Measurements from ENCODE around the gene NEK2. TPM values are rescaled to one million over a fixed set of nuclear protein-coding genes. Genes with fewer than 3 reads are reported as not detected.
A peak's percentile ranks its signal among the peaks of the same experiment; 100 is the strongest.

The NEK2 gene
- total and polyA plus RNA-seq, 8 donors, result 1.3 to 30.4 (median 15.4) TPM

DNA sequence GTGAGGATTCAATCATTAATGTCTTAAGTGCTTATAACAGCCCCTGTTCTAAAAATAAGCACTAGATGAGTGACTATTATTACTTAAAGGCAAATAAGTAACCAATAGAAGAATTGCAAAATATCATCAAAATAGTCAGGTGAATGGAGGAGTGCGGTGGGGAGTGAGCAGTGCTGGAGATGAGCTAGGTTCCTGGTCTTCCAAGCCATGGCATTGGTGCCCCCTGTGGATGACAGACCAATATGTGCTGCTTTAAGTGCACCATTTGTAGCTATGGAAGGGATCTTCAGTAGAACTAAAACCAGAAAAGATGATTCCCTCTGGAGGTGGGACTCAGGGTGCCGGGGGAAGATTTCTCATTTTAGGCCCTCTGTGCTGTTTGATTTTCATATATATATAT lies 50.4 kb downstream of the NEK2 start:
- no peaks in the 10 kb centered on the region for H3K27me3 ChIP-seq
- intact Hi-C loops (cut with DNase I), result no loop called here
- no peaks in the 10 kb centered on the region for H3K9me3 ChIP-seq
- peak; percentile 91 for ATAC-seq
- H3K4me3 ChIP-seq, result no peak overlapping the region
- H3K36me3 ChIP-seq, result no peaks in the 10 kb centered on the region
- no peaks in the 10 kb centered on the region for H3K4me1 ChIP-seq
- no peak overlapping the region for H3K27ac ChIP-seq
- no peak for DNase-seq
- TF ChIP-seq, protein P1, sequence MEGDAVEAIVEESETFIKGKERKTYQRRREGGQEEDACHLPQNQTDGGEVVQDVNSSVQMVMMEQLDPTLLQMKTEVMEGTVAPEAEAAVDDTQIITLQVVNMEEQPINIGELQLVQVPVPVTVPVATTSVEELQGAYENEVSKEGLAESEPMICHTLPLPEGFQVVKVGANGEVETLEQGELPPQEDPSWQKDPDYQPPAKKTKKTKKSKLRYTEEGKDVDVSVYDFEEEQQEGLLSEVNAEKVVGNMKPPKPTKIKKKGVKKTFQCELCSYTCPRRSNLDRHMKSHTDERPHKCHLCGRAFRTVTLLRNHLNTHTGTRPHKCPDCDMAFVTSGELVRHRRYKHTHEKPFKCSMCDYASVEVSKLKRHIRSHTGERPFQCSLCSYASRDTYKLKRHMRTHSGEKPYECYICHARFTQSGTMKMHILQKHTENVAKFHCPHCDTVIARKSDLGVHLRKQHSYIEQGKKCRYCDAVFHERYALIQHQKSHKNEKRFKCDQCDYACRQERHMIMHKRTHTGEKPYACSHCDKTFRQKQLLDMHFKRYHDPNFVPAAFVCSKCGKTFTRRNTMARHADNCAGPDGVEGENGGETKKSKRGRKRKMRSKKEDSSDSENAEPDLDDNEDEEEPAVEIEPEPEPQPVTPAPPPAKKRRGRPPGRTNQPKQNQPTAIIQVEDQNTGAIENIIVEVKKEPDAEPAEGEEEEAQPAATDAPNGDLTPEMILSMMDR (IDR thresholded peaks at IDR 0.05), result no peak

DNA sequence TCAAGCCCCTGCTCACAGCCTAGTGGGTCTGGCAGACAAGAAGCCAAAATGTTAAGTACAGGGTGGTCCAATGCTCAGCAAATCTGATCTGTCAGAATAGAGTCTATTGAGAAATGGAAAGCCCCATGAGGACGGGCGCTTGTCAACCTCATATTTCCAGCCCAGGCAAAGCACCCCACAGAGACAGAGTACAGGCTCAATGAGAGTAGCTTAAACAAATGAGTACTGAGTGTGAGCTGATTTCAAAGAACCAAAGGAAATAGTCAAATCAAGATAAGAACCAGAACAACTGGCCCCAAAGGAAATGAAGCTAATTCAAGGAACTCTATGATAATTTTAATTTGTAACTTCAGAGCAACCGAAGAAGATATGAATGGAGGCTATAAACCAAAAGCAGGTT lies 51.9 kb downstream of the NEK2 start:
- H3K9me3 ChIP-seq, result no peaks in the 10 kb centered on the region
- no peaks in the 10 kb centered on the region for H3K27me3 ChIP-seq
- TF ChIP-seq, protein P1 (IDR thresholded peaks at IDR 0.05), result no peak
- DNase-seq (no peak), ATAC-seq (no peak)
- no peak overlapping the region for H3K4me3 ChIP-seq
- H3K27ac ChIP-seq, result no peak overlapping the region
- H3K4me1 ChIP-seq, result no peaks in the 10 kb centered on the region
- intact Hi-C loops (cut with DNase I), result no loop called here
- no peaks in the 10 kb centered on the region for H3K36me3 ChIP-seq

DNA sequence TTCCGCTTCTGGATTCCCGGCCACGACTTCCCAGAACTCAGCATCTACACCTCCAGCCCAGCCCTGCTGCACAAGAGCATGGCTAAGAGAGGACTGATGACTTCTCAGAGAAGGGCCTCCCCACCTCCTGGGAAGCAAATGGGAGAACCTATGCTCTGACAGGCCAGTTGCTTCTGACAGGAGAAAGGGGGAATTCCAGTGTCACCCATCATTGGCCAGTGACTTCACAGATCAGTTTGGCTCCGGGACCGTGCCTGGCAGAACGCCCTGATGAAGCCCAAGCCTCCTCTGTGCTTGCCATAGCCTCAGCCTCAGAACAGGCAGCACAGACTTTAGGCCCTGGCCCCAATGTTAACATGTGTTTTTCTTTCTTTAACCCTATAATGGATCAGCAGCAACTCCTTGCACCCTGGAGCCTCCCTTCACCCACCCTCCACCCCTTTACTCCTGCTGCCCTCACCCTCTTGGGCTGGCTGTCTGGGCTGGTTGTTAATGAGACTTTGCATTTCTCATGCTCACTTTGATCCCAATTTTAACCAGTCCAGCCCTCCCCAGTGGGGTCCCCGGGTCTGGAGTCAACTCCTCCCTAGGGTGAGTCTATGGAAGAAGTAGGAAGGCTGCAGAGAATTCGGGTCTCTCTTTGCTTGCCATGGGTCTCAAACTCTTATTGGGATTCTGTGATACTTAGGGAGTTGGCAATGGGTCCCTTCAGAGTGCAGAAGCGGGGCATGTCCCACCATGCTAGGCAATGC lies 53.8 kb downstream of the NEK2 start:
- Histone ChIP-seq H3K27ac (no peak overlapping the region), H3K27me3 (no peaks in the 10 kb centered on the region), H3K36me3 (no peaks in the 10 kb centered on the region), H3K9me3 (no peaks in the 10 kb centered on the region), H3K4me1 (no peaks in the 10 kb centered on the region), H3K4me3 (no peak overlapping the region)
- TF ChIP-seq, protein P1 (IDR thresholded peaks at IDR 0.05), result no peak
- ATAC-seq, result no peak
- no peak for DNase-seq
- intact Hi-C loops (cut with DNase I), result no loop called here

DNA sequence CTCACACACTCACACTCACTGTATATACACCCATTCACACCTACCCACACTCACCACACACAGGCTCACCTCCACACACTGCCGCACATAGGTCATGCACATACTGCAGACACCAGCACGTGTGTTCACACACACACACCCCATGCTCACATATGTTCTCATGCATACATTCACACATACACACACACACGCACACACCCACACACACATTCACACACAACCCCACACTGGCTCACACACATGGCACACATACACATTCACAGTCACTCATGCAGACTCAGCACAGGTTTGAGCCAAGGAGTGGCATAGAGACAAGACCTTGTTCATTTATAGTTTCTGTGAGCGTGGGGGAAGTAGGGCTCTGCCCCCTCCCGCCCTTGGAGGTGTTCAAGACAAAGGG lies 55.3 kb downstream of the NEK2 start:
- Histone ChIP-seq H3K4me1 (no peaks in the 10 kb centered on the region), H3K27me3 (no peaks in the 10 kb centered on the region), H3K36me3 (no peaks in the 10 kb centered on the region), H3K4me3 (no peak overlapping the region), H3K27ac (no peak overlapping the region), H3K9me3 (no peaks in the 10 kb centered on the region)
- ATAC-seq (no peak), DNase-seq (no peak)
- intact Hi-C loops (cut with DNase I), result no loop called here
- TF ChIP-seq, protein P1 (IDR thresholded peaks at IDR 0.05), result no peak

DNA sequence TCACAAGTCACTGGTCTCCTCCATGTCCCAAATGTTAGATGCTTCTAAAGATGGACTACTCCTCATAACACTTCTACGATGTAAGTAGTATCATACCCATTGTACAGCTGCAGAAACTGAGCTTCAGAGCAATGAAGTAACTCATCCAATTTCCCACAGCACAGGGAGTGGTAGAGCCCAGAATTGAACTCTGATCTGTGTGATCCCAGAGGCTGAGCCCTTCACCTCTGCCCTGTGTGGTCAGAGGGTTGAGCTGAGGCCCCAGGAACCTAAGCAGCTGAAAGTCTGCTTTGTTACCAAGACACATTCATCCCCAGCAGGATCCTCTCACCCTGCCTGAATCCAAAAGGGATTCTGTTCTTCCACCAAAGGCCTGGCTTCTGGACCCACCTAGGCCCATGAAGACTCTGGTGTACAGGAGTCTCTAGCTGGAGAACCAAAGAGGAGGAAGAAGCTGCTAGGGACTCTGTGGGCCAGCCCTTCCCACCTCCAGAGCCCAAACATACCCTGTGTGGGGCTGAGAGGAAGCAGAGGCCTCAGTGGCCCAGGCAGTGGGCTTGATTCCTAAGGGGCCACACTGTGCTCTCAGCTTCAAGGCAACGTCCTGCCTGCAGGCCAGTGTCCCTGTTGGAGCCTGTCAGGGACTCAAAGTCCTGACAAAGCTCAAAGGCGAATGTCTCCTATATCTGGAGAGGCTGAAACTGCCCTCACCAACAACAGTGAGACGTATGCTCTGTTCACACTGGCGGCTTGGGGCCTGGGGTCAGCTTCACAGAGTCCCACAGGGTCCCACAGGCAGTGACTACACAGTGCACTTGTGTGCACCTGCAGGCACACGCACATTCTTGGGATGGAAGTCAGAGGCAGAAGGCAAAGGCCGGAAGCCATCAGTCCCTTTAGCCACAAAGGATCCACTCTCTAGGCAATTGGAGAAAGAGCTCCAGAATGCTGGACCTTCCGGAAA lies 56.1 kb downstream of the NEK2 start:
- Histone ChIP-seq H3K36me3 (no peaks in the 10 kb centered on the region), H3K4me1 (peaks cover 0 to 3% of the 10 kb centered on the region in 2 donors), H3K4me3 (no peak overlapping the region), H3K9me3 (no peaks in the 10 kb centered on the region), H3K27ac (no peak overlapping the region), H3K27me3 (no peaks in the 10 kb centered on the region)
- TF ChIP-seq, protein P1 (IDR thresholded peaks at IDR 0.05), result no peak
- no peak for ATAC-seq
- no peak for DNase-seq
- intact Hi-C loops (cut with DNase I), result no loop called here
